HUES6 (cell line): ENCODE results near the gene DENND2A.

Experiments
- H3K27ac ChIP-seq: 2 replicates; pipeline ENCODE4 v1.7.0; 2013; ENCODE audit warnings: low read depth, mild to moderate bottlenecking, low read length, inconsistent platforms
- H3K27me3 ChIP-seq: 2 replicates; pipeline ENCODE4 v1.6.1; 2013; ENCODE audit warnings: low read length; ENCODE audit not compliant: control insufficient read depth, insufficient read depth
- H3K36me3 ChIP-seq: 2 replicates; pipeline ENCODE4 v1.6.1; 2013; ENCODE audit warnings: low read length; ENCODE audit not compliant: control insufficient read depth, insufficient read depth
- H3K4me1 ChIP-seq: 2 replicates; pipeline ENCODE4 v1.6.1; 2013; ENCODE audit warnings: low read length; ENCODE audit not compliant: control insufficient read depth, insufficient read depth
- H3K4me3 ChIP-seq: 2 replicates; pipeline ENCODE4 v1.5.1; 2013; ENCODE audit warnings: low read depth, low read length
- H3K9ac ChIP-seq: one replicate; pipeline ENCODE4 v1.6.1; 2013; ENCODE audit warnings: mild to moderate bottlenecking, low read length
- H3K9me3 ChIP-seq: 2 replicates; pipeline ENCODE4 v1.6.1; 2013; ENCODE audit warnings: low read depth, low read length; ENCODE audit not compliant: control insufficient read depth, insufficient read depth

The DENND2A gene

GRCh38 chr7:140617081-140617480, 23.5 kb downstream of the DENND2A start:
- H3K4me1 ChIP-seq: no peaks in the 10 kb centered on the region
- no peak overlapping the region for H3K9ac ChIP-seq
- no peaks in the 10 kb centered on the region for H3K36me3 ChIP-seq
- no peak overlapping the region for H3K4me3 ChIP-seq
- no peak overlapping the region for H3K27ac ChIP-seq
- H3K27me3 ChIP-seq: no peaks in the 10 kb centered on the region
- no peaks in the 10 kb centered on the region for H3K9me3 ChIP-seq

- Histone ChIP-seq H3K27ac (no peak overlapping the region), H3K4me1 (no peaks in the 10 kb centered on the region), H3K36me3 (no peaks in the 10 kb centered on the region), H3K4me3 (no peak overlapping the region), H3K27me3 (no peaks in the 10 kb centered on the region), H3K9me3 (no peaks in the 10 kb centered on the region), H3K9ac (no peak overlapping the region)
Observed at GRCh38 chr7:140616328-140616727, 24.3 kb downstream of the DENND2A start.

- Histone ChIP-seq H3K27ac (no peak overlapping the region), H3K9ac (no peak overlapping the region), H3K4me1 (no peaks in the 10 kb centered on the region; the same call in 1 of the 2 replicates), H3K27me3 (no peaks in the 10 kb centered on the region), H3K36me3 (no peaks in the 10 kb centered on the region), H3K9me3 (no peaks in the 10 kb centered on the region), H3K4me3 (no peak overlapping the region)
Observed at GRCh38 chr7:140611641-140612040, 29.0 kb downstream of the DENND2A start.

GRCh38 chr7:140610204-140611165, 30.1 kb downstream of the DENND2A start:
- no peak overlapping the region for H3K4me3 ChIP-seq
- H3K9ac ChIP-seq: no peak overlapping the region
- H3K27ac ChIP-seq: no peak overlapping the region
- no peaks in the 10 kb centered on the region for H3K9me3 ChIP-seq
- no peaks in the 10 kb centered on the region; the same call in 1 of the 2 replicates for H3K4me1 ChIP-seq
- no peaks in the 10 kb centered on the region for H3K36me3 ChIP-seq
- H3K27me3 ChIP-seq: no peaks in the 10 kb centered on the region

GRCh38 chr7:140609646-140610045, 31.0 kb downstream of the DENND2A start:
- Histone ChIP-seq H3K36me3 (no peaks in the 10 kb centered on the region), H3K4me1 (no peaks in the 10 kb centered on the region; the same call in 1 of the 2 replicates), H3K9me3 (no peaks in the 10 kb centered on the region), H3K27me3 (no peaks in the 10 kb centered on the region), H3K4me3 (no peak overlapping the region), H3K9ac (no peak overlapping the region), H3K27ac (no peak overlapping the region)

GRCh38 chr7:140607441-140607989, 33.1 kb downstream of the DENND2A start:
- Histone ChIP-seq H3K4me3 (no peak overlapping the region), H3K27me3 (no peaks in the 10 kb centered on the region), H3K9ac (no peak overlapping the region), H3K4me1 (no peaks in the 10 kb centered on the region; the same call in 1 of the 2 replicates), H3K36me3 (no peaks in the 10 kb centered on the region), H3K27ac (no peak overlapping the region), H3K9me3 (no peaks in the 10 kb centered on the region)

- H3K27ac ChIP-seq: no peak overlapping the region
- peaks cover 7% of the 10 kb centered on the region for H3K36me3 ChIP-seq
- no peaks in the 10 kb centered on the region for H3K27me3 ChIP-seq
- no peaks in the 10 kb centered on the region; the same call in 1 of the 2 replicates for H3K4me1 ChIP-seq
- H3K9ac ChIP-seq: no peak overlapping the region
- H3K4me3 ChIP-seq: no peak overlapping the region
- no peaks in the 10 kb centered on the region for H3K9me3 ChIP-seq
Observed at GRCh38 chr7:140605337-140605736, 35.3 kb downstream of the DENND2A start.

- Histone ChIP-seq H3K4me1 (no peaks in the 10 kb centered on the region; the same call in 1 of the 2 replicates), H3K36me3 (peaks cover 7% of the 10 kb centered on the region), H3K9ac (no peak overlapping the region), H3K27me3 (no peaks in the 10 kb centered on the region), H3K27ac (no peak overlapping the region), H3K9me3 (no peaks in the 10 kb centered on the region), H3K4me3 (no peak overlapping the region)
Observed at GRCh38 chr7:140604760-140605159, 35.9 kb downstream of the DENND2A start.

- Histone ChIP-seq H3K36me3 (peaks cover 7% of the 10 kb centered on the region), H3K27me3 (no peaks in the 10 kb centered on the region), H3K9ac (no peak overlapping the region), H3K9me3 (no peaks in the 10 kb centered on the region), H3K4me1 (no peaks in the 10 kb centered on the region; the same call in 1 of the 2 replicates), H3K4me3 (no peak overlapping the region), H3K27ac (no peak overlapping the region)
Observed at GRCh38 chr7:140604076-140604475, 36.5 kb downstream of the DENND2A start.

GRCh38 chr7:140601566-140602174, 38.9 kb downstream of the DENND2A start:
- H3K9ac ChIP-seq: no peak overlapping the region
- H3K27ac ChIP-seq: no peak overlapping the region
- peaks cover 7% of the 10 kb centered on the region for H3K36me3 ChIP-seq
- H3K9me3 ChIP-seq: no peaks in the 10 kb centered on the region
- H3K27me3 ChIP-seq: no peaks in the 10 kb centered on the region
- no peak overlapping the region for H3K4me3 ChIP-seq
- no peaks in the 10 kb centered on the region for H3K4me1 ChIP-seq

- no peaks in the 10 kb centered on the region for H3K4me1 ChIP-seq
- H3K9me3 ChIP-seq: no peaks in the 10 kb centered on the region
- no peak overlapping the region for H3K9ac ChIP-seq
- H3K27me3 ChIP-seq: no peaks in the 10 kb centered on the region
- peaks cover 7% of the 10 kb centered on the region for H3K36me3 ChIP-seq
- H3K27ac ChIP-seq: no peak overlapping the region
- no peak overlapping the region for H3K4me3 ChIP-seq
Observed at GRCh38 chr7:140600341-140600740, 40.3 kb downstream of the DENND2A start.
